Aorta (tissue), 5 donors: ENCODE measurements around the gene ZNF839. TPM values are rescaled to one million over a fixed set of nuclear protein-coding genes. Genes with fewer than 3 reads are reported as not detected.
"Not testable (repeated sequence)": the region's sequence is repeated elsewhere in the genome, so short reads cannot be mapped to it uniquely, and the experiment has no call there.

Experiments used
- ATAC-seq: fragments of 200-7000 bp; cut with Tn5 transposase; one replicate; pipeline ENCODE4 v1.9.1; 2022; ENCODE audit warnings: moderate library complexity; ENCODE audit not compliant: low FRiP score
- DNase-seq, 2 donors: peaks; one replicate each; pipeline ENCODE4 v3.0.0-alpha.2; 2020
- H3K27ac ChIP-seq, 2 donors: one replicate each; pipeline ENCODE4 v1.5.1; 2013; ENCODE audit warnings: low read length in 2 of 2, mild to moderate bottlenecking in 2 of 2, moderate library complexity in 2 of 2, control low read depth in 1 of 2, inconsistent platforms in 1 of 2, low read depth in 1 of 2
- H3K27me3 ChIP-seq, 2 donors: one replicate each; pipeline ENCODE4 v1.6.1; 2013; ENCODE audit warnings: control low read depth in 1 of 2, low read length in 1 of 2, mild to moderate bottlenecking in 1 of 2, moderate library complexity in 1 of 2; ENCODE audit not compliant: insufficient read depth in 2 of 2, control insufficient read depth in 1 of 2
- H3K36me3 ChIP-seq, 2 donors: one replicate each; pipeline ENCODE4 v1.6.1; 2013; ENCODE audit warnings: control low read depth in 1 of 2, low read length in 1 of 2, mild to moderate bottlenecking in 1 of 2; ENCODE audit not compliant: insufficient read depth in 2 of 2, control insufficient read depth in 1 of 2
- H3K4me1 ChIP-seq, 2 donors: one replicate each; pipeline ENCODE4 v1.6.1; 2013; ENCODE audit warnings: low read length in 2 of 2, control low read depth in 1 of 2, mild to moderate bottlenecking in 1 of 2, moderate library complexity in 1 of 2; ENCODE audit not compliant: insufficient read depth in 2 of 2, control insufficient read depth in 1 of 2
- H3K4me3 ChIP-seq, 2 donors: one replicate each; pipeline ENCODE4 v1.5.1; 2013; ENCODE audit warnings: low read length in 2 of 2, control low read depth in 1 of 2, mild to moderate bottlenecking in 1 of 2
- H3K9me3 ChIP-seq: one replicate; pipeline ENCODE4 v1.6.1; 2013; ENCODE audit warnings: mild to moderate bottlenecking, low read length; ENCODE audit not compliant: control insufficient read depth
- whole genome bisulfite sequencing, 2 donors: extraction: QIAGEN DNeasy Blood & Tissue Kit; methylation state at CpG; one replicate each; pipeline ENCODE4 v1.1.7; 2013; 5-methylcytosine and 5-hydroxymethylcytosine counted together
- intact Hi-C, 2 donors: fragments of 100-400 bp; cut with DNase I; formaldehyde crosslinking; loops; one replicate each; pipeline versions ENCODE4 v1.14.2 to v1.15.0; 2022
- polyA plus RNA-seq, 2 donors: library from polyadenylated mRNA; stranded (reverse); fragments of 200-250 nt; gene quantifications; one replicate each; pipeline ENCODE4 v1.2.3, GENCODE V29; 2013
- total RNA-seq, 2 donors: library from RNA; stranded (reverse); fragmentation: NEBNext Ultra II Directional; extraction: Animal tissue kit (Norgen Biotek cat#: 25700); gene quantifications; one replicate each; pipeline ENCODE4 v1.2.1, GENCODE V29; 2021
- donor health status: healthy with polysubstance abuse.
- donor health status: Bipolar disorder and iron deficiency.
- donor health status: DM: no; HTN: no; CAD: no.
- donor health status: DM: no; HTN: no; CAD: no.
- donor health status: DM: yes; HTN: yes; CAD: no.

ZNF839 gene
- total and polyA plus RNA-seq, 4 donors: 6.0 to 13.1 (median 8.0) TPM

- Histone ChIP-seq H3K27me3 (no peaks in the 10 kb centered on the region), H3K36me3 (peaks cover 0 to 2% of the 10 kb centered on the region in 2 donors), H3K4me1 (no peaks in the 10 kb centered on the region), H3K4me3 (no peak overlapping the region), H3K27ac (no peak overlapping the region), H3K9me3 (no peaks in the 10 kb centered on the region)
- WGBS, 2 donors: 90 to 93% methylated on average over 14 of the region's 14 CpGs
- DNase-seq (peak in 1 of 2 donors; percentile 57), ATAC-seq (no peak)
- intact Hi-C loops: no loop called here
Observed at GRCh38 chr14:102326583-102326982, 7.0 kb downstream of the ZNF839 start.

- H3K27me3 ChIP-seq, ATAC-seq, H3K27ac ChIP-seq, H3K36me3 ChIP-seq, H3K4me1 ChIP-seq, H3K9me3 ChIP-seq, DNase-seq, intact Hi-C loops, H3K4me3 ChIP-seq: not testable (repeated sequence)
- WGBS, 2 donors: 91 to 94% methylated on average over 6 of the region's 6 CpGs
Observed at GRCh38 chr14:102329381-102329780, 9.8 kb downstream of the ZNF839 start.

GRCh38 chr14:102330806-102331205 lies 11.3 kb downstream of the ZNF839 start:
- H3K4me3 ChIP-seq: no peak overlapping the region
- H3K27ac ChIP-seq: no peak overlapping the region
- ATAC-seq: no peak
- no peak for DNase-seq
- intact Hi-C loops: no loop called here
- WGBS, 2 donors: 88 to 92% methylated on average over 8 of the region's 8 CpGs
- no peaks in the 10 kb centered on the region for H3K4me1 ChIP-seq
- H3K27me3 ChIP-seq: no peaks in the 10 kb centered on the region
- no peaks in the 10 kb centered on the region for H3K9me3 ChIP-seq
- H3K36me3 ChIP-seq: peaks cover 0 to 2% of the 10 kb centered on the region in 2 donors

- intact Hi-C loops: no loop called here
- ATAC-seq (no peak), DNase-seq (no peak)
- Histone ChIP-seq H3K4me3 (no peak overlapping the region), H3K9me3 (no peaks in the 10 kb centered on the region), H3K27me3 (no peaks in the 10 kb centered on the region), H3K36me3 (no peaks in the 10 kb centered on the region), H3K27ac (no peak overlapping the region), H3K4me1 (no peaks in the 10 kb centered on the region)
- 86% methylated on average over 7 of the region's 7 CpGs for WGBS, 2 donors
Observed at GRCh38 chr14:102333390-102333789, 13.8 kb downstream of the ZNF839 start.

- no peak overlapping the region for H3K4me3 ChIP-seq
- no peaks in the 10 kb centered on the region for H3K9me3 ChIP-seq
- intact Hi-C loops: no loop called here
- 92 to 95% methylated on average over 13 of the region's 13 CpGs for WGBS, 2 donors
- peak in 1 of 2 donors; percentile 53 for DNase-seq
- no peak for ATAC-seq
- no peak overlapping the region for H3K27ac ChIP-seq
- no peaks in the 10 kb centered on the region for H3K4me1 ChIP-seq
- H3K27me3 ChIP-seq: no peaks in the 10 kb centered on the region
- peaks cover 0 to under 1% of the 10 kb centered on the region in 2 donors for H3K36me3 ChIP-seq
Observed at GRCh38 chr14:102333795-102334705, 14.5 kb downstream of the ZNF839 start.

- no peak for ATAC-seq
- H3K4me3 ChIP-seq: no peak overlapping the region
- no peaks in the 10 kb centered on the region for H3K4me1 ChIP-seq
- intact Hi-C loops: no loop called here
- no peak for DNase-seq
- no peaks in the 10 kb centered on the region for H3K27me3 ChIP-seq
- H3K36me3 ChIP-seq: peaks cover 0 to 2% of the 10 kb centered on the region in 2 donors
- no peaks in the 10 kb centered on the region for H3K9me3 ChIP-seq
- no peak overlapping the region for H3K27ac ChIP-seq
- WGBS, 2 donors: 87 to 90% methylated on average over 7 of the region's 7 CpGs
Observed at GRCh38 chr14:102335163-102335562, 15.6 kb downstream of the ZNF839 start.

- Histone ChIP-seq H3K4me3 (no peak overlapping the region), H3K27me3 (no peaks in the 10 kb centered on the region), H3K9me3 (no peaks in the 10 kb centered on the region), H3K4me1 (no peaks in the 10 kb centered on the region), H3K27ac (no peak overlapping the region), H3K36me3 (peaks cover 0 to 3% of the 10 kb centered on the region in 2 donors)
- DNase-seq (no peak), ATAC-seq (no peak)
- 89% methylated on average over 9 of the region's 9 CpGs for WGBS, 2 donors
- intact Hi-C loops: no loop called here
Observed at GRCh38 chr14:102338724-102339123, 19.2 kb downstream of the ZNF839 start.

- ATAC-seq (peak; percentile 15), DNase-seq (no peak)
- intact Hi-C loops: no loop called here
- H3K4me3 ChIP-seq: no peak overlapping the region
- no peak overlapping the region for H3K27ac ChIP-seq
- 91 to 93% methylated on average over 8 of the region's 8 CpGs for WGBS, 2 donors
- no peaks in the 10 kb centered on the region for H3K9me3 ChIP-seq
- peaks cover 0 to 6% of the 10 kb centered on the region in 2 donors for H3K36me3 ChIP-seq
- H3K4me1 ChIP-seq: no peaks in the 10 kb centered on the region
- H3K27me3 ChIP-seq: no peaks in the 10 kb centered on the region
Observed at GRCh38 chr14:102341566-102341965, 22.0 kb downstream of the ZNF839 start.

- no peaks in the 10 kb centered on the region for H3K9me3 ChIP-seq
- H3K36me3 ChIP-seq: peaks cover 0 to 6% of the 10 kb centered on the region in 2 donors
- H3K4me1 ChIP-seq: no peaks in the 10 kb centered on the region
- DNase-seq (no peak), ATAC-seq (no peak)
- intact Hi-C loops: no loop called here
- WGBS, 2 donors: 87% methylated on average over 5 of the region's 5 CpGs
- no peaks in the 10 kb centered on the region for H3K27me3 ChIP-seq
- no peak overlapping the region for H3K27ac ChIP-seq
- H3K4me3 ChIP-seq: no peak overlapping the region
Observed at GRCh38 chr14:102342238-102342637, 22.7 kb downstream of the ZNF839 start.
